ENCODE results near the gene AKAP10. TPM values are rescaled to one million over a fixed set of nuclear protein-coding genes. Genes with fewer than 3 reads are reported as not detected.

AKAP10 gene
- total RNA-seq, 1 donor from 2014 or later = 27.1 TPM

DNA sequence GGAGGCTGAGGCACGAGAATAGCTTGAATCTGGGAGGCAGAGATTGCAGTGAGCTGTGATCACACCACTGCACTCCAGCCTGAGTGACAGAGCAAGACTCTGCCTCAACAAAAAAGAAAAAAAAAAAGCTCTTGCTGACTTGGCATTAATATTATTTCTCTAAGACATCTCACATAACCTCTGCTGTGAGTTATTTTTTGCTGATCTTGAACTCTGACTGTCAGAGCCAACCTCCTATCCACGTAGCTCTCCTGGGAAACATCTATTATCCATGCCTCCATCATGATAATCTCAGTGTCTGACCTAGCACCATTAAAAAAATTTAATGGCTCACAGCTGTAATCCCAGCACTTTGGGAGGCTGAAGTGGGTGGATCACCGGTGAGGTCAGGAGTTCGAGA, 97.2 kb downstream of the AKAP10 start:
- Mint-ChIP-seq H3K9me3 (no peaks in the 10 kb centered on the region), H3K27me3 (ENCODE audit: low read depth) (no peaks in the 10 kb centered on the region), H3K27ac (ENCODE audit: unreplicated experiment) (no peak overlapping the region), H3K4me3 (no peak overlapping the region), H3K4me1 (no peaks in the 10 kb centered on the region), H3K36me3 (ENCODE audit: low read depth) (no peaks in the 10 kb centered on the region)
- DNase-seq (ENCODE audit: low read depth, low spot score) = no peak
- TF ChIP-seq CTCF (conservative IDR thresholded peaks at IDR 0.05) = no peak

- H3K36me3 Mint-ChIP-seq (ENCODE audit: low read depth) = no peaks in the 10 kb centered on the region
- no peak overlapping the region for H3K4me3 Mint-ChIP-seq
- TF ChIP-seq CTCF (conservative IDR thresholded peaks at IDR 0.05) = no peak
- no peaks in the 10 kb centered on the region for H3K9me3 Mint-ChIP-seq
- DNase-seq (ENCODE audit: low read depth, low spot score) = no peak
- no peaks in the 10 kb centered on the region for H3K27me3 Mint-ChIP-seq (ENCODE audit: low read depth)
- no peak overlapping the region for H3K27ac Mint-ChIP-seq (ENCODE audit: unreplicated experiment)
- no peaks in the 10 kb centered on the region for H3K4me1 Mint-ChIP-seq
Measured at GRCh38 chr17:19877364-19877945, 100.2 kb downstream of the AKAP10 start.

DNA sequence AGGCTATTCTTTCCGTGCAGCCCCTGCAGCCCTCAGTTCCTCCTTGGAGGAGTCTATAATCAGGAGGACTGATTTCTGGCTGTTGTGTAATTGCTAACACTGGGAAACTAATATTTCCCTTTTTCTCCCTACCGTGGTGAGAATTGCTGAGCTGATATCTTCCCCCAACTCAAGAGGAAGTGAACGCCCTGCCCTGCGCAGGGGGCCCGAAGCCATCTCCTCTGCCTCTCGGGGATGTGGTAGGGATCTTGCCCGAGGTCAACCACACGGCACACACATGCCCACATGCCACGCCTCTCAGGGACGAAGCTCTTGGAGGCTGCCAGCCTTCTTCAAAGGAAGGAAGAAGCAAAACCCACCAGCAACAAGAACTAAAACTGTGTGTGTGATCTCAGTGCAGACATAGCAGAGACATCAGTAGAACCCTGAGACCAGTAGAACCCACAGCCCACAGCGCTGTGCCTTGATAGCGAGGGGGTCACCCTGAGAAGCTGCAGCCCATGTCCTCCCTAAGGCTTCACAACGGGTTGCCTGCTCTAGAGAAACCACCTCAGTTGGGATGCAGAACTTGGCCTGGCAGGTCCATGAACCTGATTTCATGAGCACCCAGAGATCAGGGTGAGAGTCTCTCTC, 101.0 kb downstream of the AKAP10 start:
- Mint-ChIP-seq H3K4me3 (no peak overlapping the region), H3K27ac (ENCODE audit: unreplicated experiment) (no peak overlapping the region), H3K27me3 (ENCODE audit: low read depth) (no peaks in the 10 kb centered on the region), H3K4me1 (no peaks in the 10 kb centered on the region), H3K36me3 (ENCODE audit: low read depth) (no peaks in the 10 kb centered on the region), H3K9me3 (no peaks in the 10 kb centered on the region)
- no peak for DNase-seq (ENCODE audit: low read depth, low spot score)
- no peak for TF ChIP-seq CTCF (conservative IDR thresholded peaks at IDR 0.05)

DNA sequence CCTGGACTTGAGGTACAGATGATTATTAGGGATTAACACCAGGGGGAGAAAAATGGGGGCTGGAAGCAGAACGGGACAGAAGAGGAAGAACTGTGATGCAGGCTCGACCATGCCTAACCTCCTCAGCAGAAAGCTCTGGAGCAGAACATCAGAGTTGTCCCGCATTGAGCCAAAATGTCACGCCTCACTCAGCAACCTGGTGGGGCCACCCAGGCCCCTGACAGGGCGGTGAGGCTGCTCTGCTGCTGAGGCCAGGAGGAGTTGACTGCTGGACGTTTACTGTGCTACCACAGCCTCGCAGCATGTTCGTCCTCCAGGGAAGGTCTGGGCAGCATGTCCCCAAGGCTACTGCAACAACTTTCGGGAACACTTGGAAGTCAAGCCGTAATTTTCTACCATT, 103.4 kb downstream of the AKAP10 start:
- Mint-ChIP-seq H3K4me3 (no peak overlapping the region), H3K27ac (ENCODE audit: unreplicated experiment) (no peak overlapping the region), H3K4me1 (no peaks in the 10 kb centered on the region), H3K36me3 (ENCODE audit: low read depth) (no peaks in the 10 kb centered on the region), H3K9me3 (no peaks in the 10 kb centered on the region), H3K27me3 (ENCODE audit: low read depth) (no peaks in the 10 kb centered on the region)
- no peak for DNase-seq (ENCODE audit: low read depth, low spot score)
- no peak for TF ChIP-seq CTCF (conservative IDR thresholded peaks at IDR 0.05)

GRCh38 chr17:19873346-19873745, 104.3 kb downstream of the AKAP10 start:
- Mint-ChIP-seq H3K4me1 (no peaks in the 10 kb centered on the region), H3K9me3 (no peaks in the 10 kb centered on the region), H3K27me3 (ENCODE audit: low read depth) (no peaks in the 10 kb centered on the region), H3K36me3 (ENCODE audit: low read depth) (no peaks in the 10 kb centered on the region), H3K4me3 (no peak overlapping the region), H3K27ac (ENCODE audit: unreplicated experiment) (no peak overlapping the region)
- TF ChIP-seq CTCF (conservative IDR thresholded peaks at IDR 0.05) = no peak
- no peak for DNase-seq (ENCODE audit: low read depth, low spot score)

All from neural crest cell (in vitro differentiated cells).